Measurements from ENCODE around the gene TUBB8.
"Not testable (repeated sequence)": the region's sequence is repeated elsewhere in the genome, so short reads cannot be mapped to it uniquely, and the experiment has no call there.

TUBB8 gene

DNA sequence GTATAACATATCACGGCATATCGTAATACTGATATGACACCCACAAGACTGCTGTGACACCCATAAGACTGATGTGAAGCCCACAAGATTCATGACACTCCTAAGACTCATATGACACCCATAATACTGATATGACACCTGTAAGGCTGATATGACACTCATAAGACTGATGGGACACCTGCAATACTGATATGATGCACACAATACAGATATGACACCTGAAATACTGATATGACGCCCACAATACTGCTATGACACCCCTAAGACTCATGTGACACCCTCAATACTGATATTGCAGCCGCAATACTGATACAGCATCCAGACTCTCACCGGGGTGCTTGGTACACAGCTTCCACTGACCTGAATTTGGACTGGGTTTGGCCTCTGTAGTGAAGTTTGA lies 19.1 kb upstream of the TUBB8 start:
- WGBS, 2 experiments: 68 to 75% methylated on average over 5 of the region's 5 CpGs
- not testable (repeated sequence) for H3K27me3 ChIP-seq (ENCODE audit: control insufficient read depth, insufficient read depth, low read length, poor library complexity, severe bottlenecking); H3K4me1 ChIP-seq (ENCODE audit: control insufficient read depth, insufficient read depth, low read length); H3K36me3 ChIP-seq (ENCODE audit: control insufficient read depth, insufficient read depth, low read length); H3K27ac ChIP-seq (ENCODE audit: insufficient read depth, low read depth, low read length, poor library complexity, severe bottlenecking); H3K9me3 ChIP-seq (ENCODE audit: control insufficient read depth, low read length); H3K4me3 ChIP-seq (ENCODE audit: insufficient read depth, low read depth, low read length)

- H3K27ac ChIP-seq (ENCODE audit: insufficient read depth, low read depth, low read length, poor library complexity, severe bottlenecking); H3K9me3 ChIP-seq (ENCODE audit: control insufficient read depth, low read length); H3K36me3 ChIP-seq (ENCODE audit: control insufficient read depth, insufficient read depth, low read length); H3K4me3 ChIP-seq (ENCODE audit: insufficient read depth, low read depth, low read length); H3K27me3 ChIP-seq (ENCODE audit: control insufficient read depth, insufficient read depth, low read length, poor library complexity, severe bottlenecking); H3K4me1 ChIP-seq (ENCODE audit: control insufficient read depth, insufficient read depth, low read length): not testable (repeated sequence)
- 86 to 87% methylated on average over 2 of the region's 2 CpGs for WGBS, 2 experiments
Observed at GRCh38 chr10:49926-50325, 830 bp upstream of the TUBB8 start.

DNA sequence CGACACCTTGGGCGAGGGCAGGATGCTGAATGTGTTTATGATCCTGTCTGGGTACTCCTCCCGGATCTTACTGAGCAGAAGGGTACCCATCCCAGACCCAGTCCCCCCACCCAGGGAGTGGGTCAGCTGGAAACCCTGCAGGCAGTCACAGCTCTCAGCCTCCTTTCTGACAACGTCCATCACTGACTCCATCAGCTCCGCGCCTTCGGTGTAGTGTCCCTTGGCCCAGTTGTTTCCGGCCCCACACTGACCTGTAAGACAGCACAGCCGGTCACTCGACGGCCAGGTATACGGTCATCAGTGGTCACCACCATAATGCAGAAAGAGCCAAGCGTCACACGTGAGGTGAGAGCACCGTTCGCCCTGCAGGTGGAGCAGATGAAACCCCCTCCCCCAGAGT lies 1.2 kb downstream of the TUBB8 start:
- not testable (repeated sequence) for H3K27ac ChIP-seq (ENCODE audit: insufficient read depth, low read depth, low read length, poor library complexity, severe bottlenecking); H3K4me3 ChIP-seq (ENCODE audit: insufficient read depth, low read depth, low read length); H3K27me3 ChIP-seq (ENCODE audit: control insufficient read depth, insufficient read depth, low read length, poor library complexity, severe bottlenecking); H3K9me3 ChIP-seq (ENCODE audit: control insufficient read depth, low read length); H3K4me1 ChIP-seq (ENCODE audit: control insufficient read depth, insufficient read depth, low read length); H3K36me3 ChIP-seq (ENCODE audit: control insufficient read depth, insufficient read depth, low read length)
- 87% methylated on average over 13 to 16 of the region's 16 CpGs for WGBS, 2 experiments

DNA sequence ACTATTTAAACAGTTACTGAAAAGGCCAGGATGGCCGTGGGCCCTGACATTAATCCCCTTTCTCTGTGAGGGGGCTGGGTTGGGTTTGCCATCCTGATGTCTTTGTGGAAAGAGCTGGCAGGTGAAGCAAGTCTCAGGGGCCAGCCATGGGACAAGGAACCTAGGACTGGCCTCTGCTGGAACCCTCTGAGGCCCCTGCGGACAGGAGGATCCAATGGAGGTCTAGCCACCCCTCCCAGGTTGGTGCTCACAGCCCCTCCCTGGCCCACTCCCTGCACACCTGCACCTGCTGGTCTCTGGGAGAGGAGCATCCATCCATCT lies 35.8 kb downstream of the TUBB8 start:
- H3K4me3 ChIP-seq (ENCODE audit: insufficient read depth, low read depth, low read length); H3K27me3 ChIP-seq (ENCODE audit: control insufficient read depth, insufficient read depth, low read length, poor library complexity, severe bottlenecking); H3K36me3 ChIP-seq (ENCODE audit: control insufficient read depth, insufficient read depth, low read length); H3K9me3 ChIP-seq (ENCODE audit: control insufficient read depth, low read length); H3K27ac ChIP-seq (ENCODE audit: insufficient read depth, low read depth, low read length, poor library complexity, severe bottlenecking); H3K4me1 ChIP-seq (ENCODE audit: control insufficient read depth, insufficient read depth, low read length): not testable (repeated sequence)
- 60 to 70% methylated on average over 1 of the region's 2 CpGs for WGBS, 2 experiments

DNA sequence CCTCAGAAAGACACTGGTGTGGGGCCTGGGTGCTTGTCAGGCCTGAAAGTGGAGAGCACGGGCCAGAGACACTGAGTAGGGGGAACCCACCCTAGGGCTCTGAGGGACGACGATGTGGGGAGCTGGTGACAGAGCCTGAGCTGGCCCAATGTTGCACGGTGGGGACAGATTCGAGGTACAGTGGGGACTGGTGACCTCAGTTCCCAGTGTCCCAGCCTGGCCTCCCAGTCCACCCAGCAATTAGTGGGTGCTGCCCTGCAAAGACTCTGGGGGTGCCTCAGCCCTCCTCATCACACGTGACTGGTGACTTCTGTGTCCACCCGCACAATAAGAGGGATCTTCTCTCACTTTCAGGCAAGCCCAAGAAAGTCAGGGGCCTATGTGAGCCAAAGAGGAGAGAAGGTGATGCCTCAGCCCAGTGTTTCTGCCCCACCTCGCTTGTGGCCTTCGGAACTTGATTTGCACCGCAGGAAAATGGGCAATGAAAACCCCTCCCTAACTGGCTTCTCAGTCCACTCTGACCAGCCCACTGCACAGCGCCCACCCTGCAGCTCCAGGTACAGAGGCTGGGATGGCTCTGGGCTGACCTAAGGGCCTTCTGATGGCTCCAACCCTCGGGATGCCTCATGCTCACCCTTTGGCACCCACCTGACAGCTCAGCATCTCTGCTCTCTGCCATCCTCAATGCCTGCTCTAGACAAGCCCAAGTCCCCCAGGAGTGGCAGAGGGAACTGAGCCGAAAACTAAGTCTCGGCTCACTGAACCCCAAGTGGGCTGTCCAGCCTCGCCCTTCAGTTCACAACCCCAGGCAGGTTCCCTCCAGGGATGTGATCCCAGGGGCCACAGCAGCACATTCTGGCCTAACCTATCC lies 36.4 kb downstream of the TUBB8 start:
- H3K36me3 ChIP-seq (ENCODE audit: control insufficient read depth, insufficient read depth, low read length); H3K9me3 ChIP-seq (ENCODE audit: control insufficient read depth, low read length); H3K4me3 ChIP-seq (ENCODE audit: insufficient read depth, low read depth, low read length); H3K4me1 ChIP-seq (ENCODE audit: control insufficient read depth, insufficient read depth, low read length); H3K27ac ChIP-seq (ENCODE audit: insufficient read depth, low read depth, low read length, poor library complexity, severe bottlenecking); H3K27me3 ChIP-seq (ENCODE audit: control insufficient read depth, insufficient read depth, low read length, poor library complexity, severe bottlenecking): not testable (repeated sequence)
- WGBS, 2 experiments: 89 to 90% methylated on average over 1 of the region's 15 CpGs

GRCh38 chr10:11260-11659 lies 37.8 kb downstream of the TUBB8 start:
- not testable (repeated sequence) for H3K27me3 ChIP-seq (ENCODE audit: control insufficient read depth, insufficient read depth, low read length, poor library complexity, severe bottlenecking); H3K36me3 ChIP-seq (ENCODE audit: control insufficient read depth, insufficient read depth, low read length); H3K9me3 ChIP-seq (ENCODE audit: control insufficient read depth, low read length); H3K4me1 ChIP-seq (ENCODE audit: control insufficient read depth, insufficient read depth, low read length); H3K27ac ChIP-seq (ENCODE audit: insufficient read depth, low read depth, low read length, poor library complexity, severe bottlenecking); H3K4me3 ChIP-seq (ENCODE audit: insufficient read depth, low read depth, low read length)
- 47 to 59% methylated on average over 12 of the region's 33 CpGs for WGBS, 2 experiments

DNA sequence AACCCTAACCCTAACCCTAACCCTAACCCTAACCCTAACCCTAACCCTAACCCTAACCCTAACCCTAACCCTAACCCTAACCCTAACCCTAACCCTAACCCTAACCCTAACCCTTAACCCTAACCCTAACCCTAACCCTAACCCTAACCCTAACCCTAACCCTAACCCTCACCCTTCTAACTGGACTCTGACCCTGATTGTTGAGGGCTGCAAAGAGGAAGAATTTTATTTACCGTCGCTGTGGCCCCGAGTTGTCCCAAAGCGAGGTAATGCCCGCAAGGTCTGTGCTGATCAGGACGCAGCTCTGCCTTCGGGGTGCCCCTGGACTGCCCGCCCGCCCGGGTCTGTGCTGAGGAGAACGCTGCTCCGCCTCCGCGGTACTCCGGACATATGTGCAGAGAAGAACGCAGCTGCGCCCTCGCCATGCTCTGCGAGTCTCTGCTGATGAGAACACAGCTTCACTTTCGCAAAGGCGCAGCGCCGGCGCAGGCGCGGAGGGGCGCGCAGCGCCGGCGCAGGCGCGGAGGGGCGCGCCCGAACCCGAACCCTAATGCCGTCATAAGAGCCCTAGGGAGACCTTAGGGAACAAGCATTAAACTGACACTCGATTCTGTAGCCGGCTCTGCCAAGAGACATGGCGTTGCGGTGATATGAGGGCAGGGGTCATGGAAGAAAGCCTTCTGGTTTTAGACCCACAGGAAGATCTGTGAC lies 38.7 kb downstream of the TUBB8 start:
- H3K4me3 ChIP-seq (ENCODE audit: insufficient read depth, low read depth, low read length); H3K27me3 ChIP-seq (ENCODE audit: control insufficient read depth, insufficient read depth, low read length, poor library complexity, severe bottlenecking); H3K4me1 ChIP-seq (ENCODE audit: control insufficient read depth, insufficient read depth, low read length); H3K27ac ChIP-seq (ENCODE audit: insufficient read depth, low read depth, low read length, poor library complexity, severe bottlenecking); H3K9me3 ChIP-seq (ENCODE audit: control insufficient read depth, low read length); H3K36me3 ChIP-seq (ENCODE audit: control insufficient read depth, insufficient read depth, low read length): not testable (repeated sequence)
- WGBS, 2 experiments: no CpG with 5 or more reads among the region's 42 CpGs
